GM19025 (cell line): ENCODE measurements around the gene CCNY.

Experiments used
- ATAC-seq: cut with Tn5 transposase; IDR thresholded peaks from one replicate; pipeline ENCODE4 v1.9.1; 2021; ENCODE audit warnings: mild to moderate bottlenecking, low read depth, moderate library complexity; ENCODE audit not compliant: unreplicated experiment

CCNY gene

GRCh38 chr10:35423505-35424306, 87.4 kb downstream of the CCNY start:
- ATAC-seq = no peak

- no peak for ATAC-seq
Observed at GRCh38 chr10:35424680-35425285, 88.5 kb downstream of the CCNY start.

- no peak for ATAC-seq
Observed at GRCh38 chr10:35425595-35425994, 89.3 kb downstream of the CCNY start.

- no peak for ATAC-seq
Observed at GRCh38 chr10:35426657-35427056, 90.3 kb downstream of the CCNY start.

- ATAC-seq = no peak
Observed at GRCh38 chr10:35427543-35427942, 91.2 kb downstream of the CCNY start.

- no peak for ATAC-seq
Observed at GRCh38 chr10:35428521-35428920, 92.2 kb downstream of the CCNY start.

- no peak for ATAC-seq
Observed at GRCh38 chr10:35432781-35433338, 96.6 kb downstream of the CCNY start.

- ATAC-seq = no peak
Observed at GRCh38 chr10:35433851-35434426, 97.6 kb downstream of the CCNY start.

GRCh38 chr10:35434533-35434932, 98.2 kb downstream of the CCNY start:
- no peak for ATAC-seq

- no peak for ATAC-seq
Observed at GRCh38 chr10:35435824-35436223, 99.5 kb downstream of the CCNY start.

GRCh38 chr10:35437829-35438228, 101.5 kb downstream of the CCNY start:
- ATAC-seq = no peak

GRCh38 chr10:35438718-35439571, 102.6 kb downstream of the CCNY start:
- no peak for ATAC-seq

GRCh38 chr10:35440016-35440415, 103.7 kb downstream of the CCNY start:
- ATAC-seq = no peak

- no peak for ATAC-seq
Observed at GRCh38 chr10:35442028-35442427, 105.7 kb downstream of the CCNY start.

- no peak for ATAC-seq
Observed at GRCh38 chr10:35442592-35442991, 106.3 kb downstream of the CCNY start.

GRCh38 chr10:35443858-35444257, 107.5 kb downstream of the CCNY start:
- ATAC-seq = no peak

GRCh38 chr10:35445150-35445884, 109.0 kb downstream of the CCNY start:
- no peak for ATAC-seq

GRCh38 chr10:35446439-35446838, 110.1 kb downstream of the CCNY start:
- ATAC-seq = no peak

- ATAC-seq = no peak
Observed at GRCh38 chr10:35447693-35448407, 111.5 kb downstream of the CCNY start.
